ENCODE data around the gene ADAM20. TPM values are rescaled to one million over a fixed set of nuclear protein-coding genes. Genes with fewer than 3 reads are reported as not detected.

Gene ADAM20
- total RNA-seq = under 0.01 and 0.25 TPM in 2 replicates

GRCh38 chr14:70534904-70535303 is at the start of gene ADAM20:
TSS of gene ADAM20 (minus strand) at chr14:70535004. CDS start at chr14:70524757, 10,247 bp downstream.

Other genes starting within 250 kb of the ADAM20 start
- 14.5 and 18.6 TPM in 2 replicates for gene COX16, start 175.3 kb downstream of the ADAM20 start, total RNA-seq
- 7.3 and 13.6 TPM in 2 replicates for gene SYNJ2BP, start 117.9 kb downstream of the ADAM20 start, total RNA-seq
- gene ADAM21, start 82.8 kb downstream of the ADAM20 start, total RNA-seq = under 0.01 TPM in 1 of 2 replicates, not detected in the other
- gene MED6, start 65.7 kb upstream of the ADAM20 start, total RNA-seq = 19.7 and 19.8 TPM in 2 replicates
- 4.9 and 6.5 TPM in 2 replicates for gene TTC9, start 106.9 kb upstream of the ADAM20 start, total RNA-seq

Measured in mesangial cell (primary cell).